Measurements from ENCODE around the gene IL1RAPL1.
A peak's percentile ranks its signal among the peaks of the same experiment; 100 is the strongest.

The IL1RAPL1 gene

DNA sequence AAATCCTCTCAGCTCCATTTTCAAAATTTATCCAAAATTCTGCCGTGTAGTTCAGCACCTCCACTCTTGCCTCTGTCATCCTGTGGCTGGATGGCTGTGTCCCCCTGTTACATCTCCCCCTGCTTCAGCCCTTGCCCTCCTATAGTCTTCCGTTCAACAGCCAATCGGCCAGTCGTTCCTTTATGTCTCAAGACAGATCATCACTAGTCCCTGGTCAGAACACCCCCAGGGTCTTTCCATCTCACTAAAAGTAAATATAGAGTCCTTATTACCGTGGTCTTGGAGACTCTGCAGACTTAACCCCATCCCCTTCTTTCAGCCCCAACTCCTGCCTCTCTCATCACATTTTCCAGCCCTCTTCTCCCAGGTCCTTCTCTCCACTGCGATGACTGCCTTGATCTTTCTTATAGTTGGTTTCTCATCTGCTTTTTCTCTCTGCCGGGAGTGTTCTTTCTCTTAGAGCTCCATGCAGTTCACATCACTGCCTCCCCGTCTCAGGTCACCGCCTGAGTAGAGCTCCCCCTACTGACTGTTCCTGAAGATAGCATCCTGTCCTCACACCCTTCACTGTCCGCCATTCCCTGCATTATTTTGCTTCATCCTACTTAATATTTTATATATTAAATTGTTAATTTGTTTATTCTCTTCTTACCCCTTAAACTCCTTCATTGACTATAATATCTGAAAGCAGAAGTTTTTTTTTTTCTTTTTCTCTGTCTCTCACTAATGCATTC is 891.3 kb downstream of the IL1RAPL1 start:
- WGBS (ENCODE audit: insufficient coverage) = 40% methylated on average over 9 of the region's 10 CpGs
- POLR2A ChIA-PET = no interaction called here
- Histone ChIP-seq H3K9me3 (ENCODE audit: control extremely low read depth in 1 of 5, control insufficient read depth in 4 of 5, insufficient read depth in 2 of 5, low read depth in 1 of 5, low read length in 4 of 5) (no peaks in the 10 kb centered on the region), H3K4me3 (ENCODE audit: control insufficient read depth in 1 of 7, extremely low read depth in 1 of 7, insufficient read depth in 4 of 7, low read depth in 2 of 7, low read length in 6 of 7) (peak overlapping the region in 1 of 7 experiments; percentile 23), H3K36me3 (ENCODE audit: control insufficient read depth in 4 of 4, insufficient read depth in 4 of 4, low read length in 3 of 4) (no peaks in the 10 kb centered on the region), H3K4me1 (ENCODE audit: control extremely low read depth in 1 of 4, control insufficient read depth in 4 of 4, insufficient read depth in 4 of 4, low read length in 3 of 4) (no peaks in the 10 kb centered on the region), H3K27ac (ENCODE audit: insufficient read depth in 1 of 2, low read depth in 1 of 2, low read length in 2 of 2, poor library complexity in 1 of 2, severe bottlenecking in 2 of 2) (no peak overlapping the region), H3K27me3 (replicated peaks in 2 of 5; ENCODE audit: control insufficient read depth in 4 of 5, insufficient read depth in 5 of 5, low read length in 4 of 5) (no peaks in the 10 kb centered on the region)
- peak; percentile 15 to 47 (median 46) for DNase-seq
- CTCF ChIA-PET = interaction anchor here (0.9 kb wide), 1 partner anchor 375 kb away, joined by 3 read pairs; no protein-coding TSS in a partner anchor

DNA sequence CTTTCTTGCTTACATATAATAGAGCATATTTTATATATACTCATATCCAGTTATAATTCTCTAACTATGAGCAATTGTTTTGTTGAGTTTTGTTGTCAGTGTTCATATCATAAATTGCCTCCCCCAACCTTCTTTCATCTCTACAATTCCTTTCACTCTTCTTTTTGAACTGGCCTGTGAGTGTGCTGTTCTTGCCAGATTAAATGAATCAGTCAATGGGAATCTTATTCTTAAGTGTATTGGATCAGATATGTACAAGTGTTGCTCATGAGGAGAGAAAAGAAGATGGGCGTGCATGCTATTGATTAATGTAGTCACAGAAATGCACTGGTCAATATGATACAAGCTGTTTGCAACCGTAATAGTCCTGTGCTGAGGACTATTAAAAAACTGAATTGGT is 900.0 kb downstream of the IL1RAPL1 start:
- H3K27ac ChIP-seq (ENCODE audit: insufficient read depth in 1 of 2, low read depth in 1 of 2, low read length in 2 of 2, poor library complexity in 1 of 2, severe bottlenecking in 2 of 2) = no peak overlapping the region
- no CpG with 5 or more reads among the region's 2 CpGs for WGBS (ENCODE audit: insufficient coverage)
- ChIA-PET CTCF (no interaction called here), POLR2A (no interaction called here)
- no peaks in the 10 kb centered on the region for H3K27me3 ChIP-seq (replicated peaks in 2 of 5; ENCODE audit: control insufficient read depth in 4 of 5, insufficient read depth in 5 of 5, low read length in 4 of 5)
- H3K4me3 ChIP-seq (ENCODE audit: control insufficient read depth in 1 of 7, extremely low read depth in 1 of 7, insufficient read depth in 4 of 7, low read depth in 2 of 7, low read length in 6 of 7) = no peak overlapping the region
- no peaks in the 10 kb centered on the region for H3K9me3 ChIP-seq (ENCODE audit: control extremely low read depth in 1 of 5, control insufficient read depth in 4 of 5, insufficient read depth in 2 of 5, low read depth in 1 of 5, low read length in 4 of 5)
- no peaks in the 10 kb centered on the region for H3K36me3 ChIP-seq (ENCODE audit: control insufficient read depth in 4 of 4, insufficient read depth in 4 of 4, low read length in 3 of 4)
- H3K4me1 ChIP-seq (ENCODE audit: control extremely low read depth in 1 of 4, control insufficient read depth in 4 of 4, insufficient read depth in 4 of 4, low read length in 3 of 4) = peaks cover 0 to 4% (median 1%) of the 10 kb centered on the region in 4 experiments
- DNase-seq = no peak

DNA sequence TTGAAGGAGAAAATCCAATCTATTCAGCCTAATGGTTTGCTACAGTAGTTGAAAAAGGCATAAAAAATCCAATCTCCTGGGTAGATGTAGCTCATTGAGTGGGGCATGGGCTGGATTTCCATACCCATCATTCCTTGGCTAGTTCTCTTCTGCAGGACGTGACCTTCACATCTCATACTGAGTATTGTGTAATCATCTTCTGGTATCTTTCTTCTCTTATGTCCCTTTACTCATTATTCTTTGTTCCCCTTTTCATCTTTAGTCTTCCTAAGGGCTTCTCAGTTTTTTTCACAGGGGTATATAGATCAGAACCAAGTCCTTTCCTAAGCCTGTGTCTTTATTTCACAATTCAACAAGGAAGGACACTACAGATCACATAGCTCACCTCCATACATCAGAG is 900.5 kb downstream of the IL1RAPL1 start:
- H3K36me3 ChIP-seq (ENCODE audit: control insufficient read depth in 4 of 4, insufficient read depth in 4 of 4, low read length in 3 of 4) = no peaks in the 10 kb centered on the region
- CTCF ChIA-PET = no interaction called here
- no peak overlapping the region for H3K27ac ChIP-seq (ENCODE audit: insufficient read depth in 1 of 2, low read depth in 1 of 2, low read length in 2 of 2, poor library complexity in 1 of 2, severe bottlenecking in 2 of 2)
- H3K27me3 ChIP-seq (replicated peaks in 2 of 5; ENCODE audit: control insufficient read depth in 4 of 5, insufficient read depth in 5 of 5, low read length in 4 of 5) = no peaks in the 10 kb centered on the region
- no peak overlapping the region for H3K4me3 ChIP-seq (ENCODE audit: control insufficient read depth in 1 of 7, extremely low read depth in 1 of 7, insufficient read depth in 4 of 7, low read depth in 2 of 7, low read length in 6 of 7)
- POLR2A ChIA-PET = no interaction called here
- H3K4me1 ChIP-seq (ENCODE audit: control extremely low read depth in 1 of 4, control insufficient read depth in 4 of 4, insufficient read depth in 4 of 4, low read length in 3 of 4) = peaks cover 0 to 4% (median 1%) of the 10 kb centered on the region in 4 experiments
- WGBS (ENCODE audit: insufficient coverage) = 43% methylated on average over 1 of the region's 1 CpG
- no peak for DNase-seq
- H3K9me3 ChIP-seq (ENCODE audit: control extremely low read depth in 1 of 5, control insufficient read depth in 4 of 5, insufficient read depth in 2 of 5, low read depth in 1 of 5, low read length in 4 of 5) = no peaks in the 10 kb centered on the region

GRCh38 chrX:29488919-29489318 is 901.7 kb downstream of the IL1RAPL1 start:
- Histone ChIP-seq H3K9me3 (ENCODE audit: control extremely low read depth in 1 of 5, control insufficient read depth in 4 of 5, insufficient read depth in 2 of 5, low read depth in 1 of 5, low read length in 4 of 5) (no peaks in the 10 kb centered on the region), H3K36me3 (ENCODE audit: control insufficient read depth in 4 of 4, insufficient read depth in 4 of 4, low read length in 3 of 4) (no peaks in the 10 kb centered on the region), H3K4me3 (ENCODE audit: control insufficient read depth in 1 of 7, extremely low read depth in 1 of 7, insufficient read depth in 4 of 7, low read depth in 2 of 7, low read length in 6 of 7) (no peak overlapping the region), H3K4me1 (ENCODE audit: control extremely low read depth in 1 of 4, control insufficient read depth in 4 of 4, insufficient read depth in 4 of 4, low read length in 3 of 4) (peaks cover 0 to 4% (median 1%) of the 10 kb centered on the region in 4 experiments), H3K27me3 (replicated peaks in 2 of 5; ENCODE audit: control insufficient read depth in 4 of 5, insufficient read depth in 5 of 5, low read length in 4 of 5) (no peaks in the 10 kb centered on the region), H3K27ac (ENCODE audit: insufficient read depth in 1 of 2, low read depth in 1 of 2, low read length in 2 of 2, poor library complexity in 1 of 2, severe bottlenecking in 2 of 2) (no peak overlapping the region)
- ChIA-PET POLR2A (no interaction called here), CTCF (interaction anchor here (0.8 kb wide), 1 partner anchor 27 kb away, joined by 3 read pairs; no protein-coding TSS in a partner anchor)
- DNase-seq = peak in 1 of 3 donors; percentile 22
- no CpG with 5 or more reads among the region's 1 CpG for WGBS (ENCODE audit: insufficient coverage)

DNA sequence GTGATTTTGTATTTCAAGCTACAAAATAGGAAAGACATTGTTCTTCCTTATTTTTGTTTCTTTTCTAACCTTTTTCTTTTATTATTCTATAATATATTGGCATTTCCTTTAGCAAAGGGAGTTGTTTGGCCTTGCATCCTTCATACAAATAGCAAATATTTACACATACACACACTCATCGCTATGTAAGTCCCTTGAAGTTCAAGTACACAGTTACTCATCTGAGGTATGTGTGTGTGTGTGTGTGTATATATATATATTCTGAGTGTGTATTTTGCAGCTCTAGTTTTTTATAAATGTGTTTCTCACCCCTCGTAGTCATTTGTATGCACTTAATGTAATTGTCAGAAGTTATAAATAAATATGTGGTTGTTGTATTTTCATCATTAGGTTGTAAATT is 903.4 kb downstream of the IL1RAPL1 start:
- WGBS (ENCODE audit: insufficient coverage) = no CpG with 5 or more reads among the region's 2 CpGs
- no peak overlapping the region for H3K27ac ChIP-seq (ENCODE audit: insufficient read depth in 1 of 2, low read depth in 1 of 2, low read length in 2 of 2, poor library complexity in 1 of 2, severe bottlenecking in 2 of 2)
- no peaks in the 10 kb centered on the region for H3K9me3 ChIP-seq (ENCODE audit: control extremely low read depth in 1 of 5, control insufficient read depth in 4 of 5, insufficient read depth in 2 of 5, low read depth in 1 of 5, low read length in 4 of 5)
- no peaks in the 10 kb centered on the region for H3K36me3 ChIP-seq (ENCODE audit: control insufficient read depth in 4 of 4, insufficient read depth in 4 of 4, low read length in 3 of 4)
- no peak for DNase-seq
- POLR2A ChIA-PET = no interaction called here
- H3K4me1 ChIP-seq (ENCODE audit: control extremely low read depth in 1 of 4, control insufficient read depth in 4 of 4, insufficient read depth in 4 of 4, low read length in 3 of 4) = peaks cover 0 to 4% (median 1%) of the 10 kb centered on the region in 4 experiments
- H3K27me3 ChIP-seq (replicated peaks in 2 of 5; ENCODE audit: control insufficient read depth in 4 of 5, insufficient read depth in 5 of 5, low read length in 4 of 5) = no peaks in the 10 kb centered on the region
- H3K4me3 ChIP-seq (ENCODE audit: control insufficient read depth in 1 of 7, extremely low read depth in 1 of 7, insufficient read depth in 4 of 7, low read depth in 2 of 7, low read length in 6 of 7) = no peak overlapping the region
- CTCF ChIA-PET = no interaction called here

DNA sequence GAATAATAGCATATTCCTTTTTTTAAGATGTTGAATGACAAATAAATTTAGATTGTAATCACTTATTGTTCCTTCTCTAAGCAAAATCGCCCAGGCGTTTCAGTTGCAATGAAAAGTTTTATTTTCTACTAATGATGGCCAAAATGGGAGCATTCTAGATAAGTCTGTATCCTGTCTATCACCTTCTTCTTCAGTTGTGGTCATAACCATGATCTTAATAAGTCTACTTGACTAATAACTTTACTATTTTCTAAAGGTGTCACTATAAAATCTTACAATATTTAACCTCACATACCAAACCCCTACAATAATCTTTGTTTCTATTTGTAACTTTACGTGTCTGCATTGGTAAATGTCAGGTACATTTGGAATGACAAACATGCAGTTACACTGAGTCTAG is 904.4 kb downstream of the IL1RAPL1 start:
- H3K36me3 ChIP-seq (ENCODE audit: control insufficient read depth in 4 of 4, insufficient read depth in 4 of 4, low read length in 3 of 4) = no peaks in the 10 kb centered on the region
- H3K4me3 ChIP-seq (ENCODE audit: control insufficient read depth in 1 of 7, extremely low read depth in 1 of 7, insufficient read depth in 4 of 7, low read depth in 2 of 7, low read length in 6 of 7) = no peak overlapping the region
- WGBS (ENCODE audit: insufficient coverage) = no CpG with 5 or more reads among the region's 3 CpGs
- no peak for DNase-seq
- no peak overlapping the region for H3K27ac ChIP-seq (ENCODE audit: insufficient read depth in 1 of 2, low read depth in 1 of 2, low read length in 2 of 2, poor library complexity in 1 of 2, severe bottlenecking in 2 of 2)
- no peaks in the 10 kb centered on the region for H3K9me3 ChIP-seq (ENCODE audit: control extremely low read depth in 1 of 5, control insufficient read depth in 4 of 5, insufficient read depth in 2 of 5, low read depth in 1 of 5, low read length in 4 of 5)
- H3K4me1 ChIP-seq (ENCODE audit: control extremely low read depth in 1 of 4, control insufficient read depth in 4 of 4, insufficient read depth in 4 of 4, low read length in 3 of 4) = peaks cover 0 to 4% (median 1%) of the 10 kb centered on the region in 4 experiments
- ChIA-PET POLR2A (no interaction called here), CTCF (no interaction called here)
- no peaks in the 10 kb centered on the region for H3K27me3 ChIP-seq (replicated peaks in 2 of 5; ENCODE audit: control insufficient read depth in 4 of 5, insufficient read depth in 5 of 5, low read length in 4 of 5)

- no peaks in the 10 kb centered on the region for H3K9me3 ChIP-seq (ENCODE audit: control extremely low read depth in 1 of 5, control insufficient read depth in 4 of 5, insufficient read depth in 2 of 5, low read depth in 1 of 5, low read length in 4 of 5)
- H3K36me3 ChIP-seq (ENCODE audit: control insufficient read depth in 4 of 4, insufficient read depth in 4 of 4, low read length in 3 of 4) = no peaks in the 10 kb centered on the region
- H3K4me3 ChIP-seq (ENCODE audit: control insufficient read depth in 1 of 7, extremely low read depth in 1 of 7, insufficient read depth in 4 of 7, low read depth in 2 of 7, low read length in 6 of 7) = no peak overlapping the region
- no peak overlapping the region for H3K27ac ChIP-seq (ENCODE audit: insufficient read depth in 1 of 2, low read depth in 1 of 2, low read length in 2 of 2, poor library complexity in 1 of 2, severe bottlenecking in 2 of 2)
- CTCF ChIA-PET = no interaction called here
- WGBS (ENCODE audit: insufficient coverage) = no CpG with 5 or more reads among the region's 2 CpGs
- POLR2A ChIA-PET = no interaction called here
- H3K4me1 ChIP-seq (ENCODE audit: control extremely low read depth in 1 of 4, control insufficient read depth in 4 of 4, insufficient read depth in 4 of 4, low read length in 3 of 4) = no peaks in the 10 kb centered on the region
- no peak for DNase-seq
- no peaks in the 10 kb centered on the region for H3K27me3 ChIP-seq (replicated peaks in 2 of 5; ENCODE audit: control insufficient read depth in 4 of 5, insufficient read depth in 5 of 5, low read length in 4 of 5)
Measured at GRCh38 chrX:29496636-29497180, 909.5 kb downstream of the IL1RAPL1 start.
